Tibial artery (tissue), 4 donors: ENCODE data around the gene MYL9.
A peak's percentile ranks its signal among the peaks of the same experiment; 100 is the strongest.
"Not testable (repeated sequence)": the region's sequence is repeated elsewhere in the genome, so short reads cannot be mapped to it uniquely, and the experiment has no call there.

ENCODE experiments used
- DNase-seq, 2 donors: peaks; one replicate each; pipeline ENCODE4 v3.0.0-alpha.2; 2019
- H3K27ac ChIP-seq, 2 donors: fragments of 200-600 bp; sonication (generic) in 1 of 2; 1 replicate in 1 of 2; 2 replicates in 1 of 2; pipeline ENCODE4 v1.5.1; 2018 to 2019; ENCODE audit warnings: mild to moderate bottlenecking in 1 of 2
- H3K27me3 ChIP-seq, 2 donors: fragments of 200-600 bp; sonication (generic) in 1 of 2; one replicate each; pipeline versions ENCODE4 v1.5.1 to v1.6.0; 2016 to 2019
- H3K36me3 ChIP-seq, 3 donors: fragments of 200-600 bp; sonication (generic) in 2 of 3; one replicate each; pipeline ENCODE4 v1.5.1; 2016 to 2019; ENCODE audit warnings: mild to moderate bottlenecking in 2 of 3
- H3K4me1 ChIP-seq, 4 donors: fragments of 200-600 bp; sonication (generic) in 2 of 4; 1 replicate in 3 of 4; 2 replicates in 1 of 4; pipeline ENCODE4 v1.5.1; 2016 to 2019
- H3K4me3 ChIP-seq, 2 donors: fragments of 200-600 bp; sonication (generic) in 1 of 2; 1 replicate in 1 of 2; 2 replicates in 1 of 2; pipeline ENCODE4 v1.5.1; 2018 to 2019; ENCODE audit warnings: mild to moderate bottlenecking in 2 of 2
- H3K9me3 ChIP-seq, 3 donors: fragments of 200-600 bp; sonication (generic) in 1 of 3; one replicate each; pipeline ENCODE4 v1.5.1; 2016 to 2019
- CTCF ChIP-seq, 2 experiments: fragments of 200-600 bp in 1 of 2; fragments of 450-650 bp in 1 of 2; IDR thresholded peaks; one replicate each; pipeline ENCODE4 v1.5.1; 2017 to 2019; ENCODE audit warnings: antibody characterized with exemption in 2 of 2, mild to moderate bottlenecking in 1 of 2, moderate library complexity in 1 of 2
- intact Hi-C: fragments of 100-400 bp; cut with DNase I; formaldehyde crosslinking; loops from one replicate; pipeline ENCODE4 v1.15.0; 2023; ENCODE audit warnings: low total_unique reads

MYL9 gene

GRCh38 chr20:36521526-36521925 lies 19.8 kb upstream of the MYL9 start:
- peaks cover 34 to 71% (median 67%) of the 10 kb centered on the region in 3 donors for H3K36me3 ChIP-seq
- no peak for TF ChIP-seq CTCF (IDR thresholded peaks at IDR 0.05)
- H3K4me1 ChIP-seq = peaks cover 0 to 56% (median 20%) of the 10 kb centered on the region in 4 donors
- H3K9me3 ChIP-seq = no peaks in the 10 kb centered on the region
- H3K4me3 ChIP-seq = no peak overlapping the region
- intact Hi-C loops = no loop called here
- H3K27me3 ChIP-seq = no peaks in the 10 kb centered on the region
- no peak for DNase-seq
- H3K27ac ChIP-seq = peak overlapping the region; percentile 5 to 55

GRCh38 chr20:36522412-36522811 lies 18.9 kb upstream of the MYL9 start:
- Histone ChIP-seq H3K36me3 (peaks cover 42 to 80% (median 75%) of the 10 kb centered on the region in 3 donors), H3K4me1 (peaks cover 0 to 48% (median 16%) of the 10 kb centered on the region in 4 donors), H3K27ac (peak overlapping the region; percentile 19 to 55)
- peak in 1 of 2 donors; percentile 25 for DNase-seq
- H3K27me3 ChIP-seq, intact Hi-C loops, H3K9me3 ChIP-seq, H3K4me3 ChIP-seq: not testable (repeated sequence)

GRCh38 chr20:36523341-36523740 lies 18.0 kb upstream of the MYL9 start:
- Histone ChIP-seq H3K36me3 (peaks cover 45 to 83% (median 77%) of the 10 kb centered on the region in 3 donors), H3K4me3 (no peak overlapping the region), H3K4me1 (peaks cover 0 to 48% (median 16%) of the 10 kb centered on the region in 4 donors), H3K27ac (peak overlapping the region; percentile 19 to 55), H3K9me3 (no peaks in the 10 kb centered on the region), H3K27me3 (no peaks in the 10 kb centered on the region)
- no peak for DNase-seq
- TF ChIP-seq CTCF (IDR thresholded peaks at IDR 0.05) = no peak
- intact Hi-C loops = no loop called here

- no peak overlapping the region for H3K4me3 ChIP-seq
- H3K27ac ChIP-seq = peak overlapping the region; percentile 1 to 49
- H3K4me1 ChIP-seq = peaks cover 0 to 36% (median 13%) of the 10 kb centered on the region in 4 donors
These were observed 15.5 kb upstream of the MYL9 start for GRCh38 chr20:36525620-36526365.

GRCh38 chr20:36526521-36527011 lies 14.8 kb upstream of the MYL9 start:
- H3K36me3 ChIP-seq = peaks cover 45 to 69% (median 59%) of the 10 kb centered on the region in 3 donors
- H3K27me3 ChIP-seq = no peaks in the 10 kb centered on the region
- H3K4me3 ChIP-seq = no peak overlapping the region
- no peaks in the 10 kb centered on the region for H3K9me3 ChIP-seq
- TF ChIP-seq CTCF (IDR thresholded peaks at IDR 0.05) = no peak
- DNase-seq = peak in 1 of 2 donors; percentile 51
- intact Hi-C loops = no loop called here
- H3K27ac ChIP-seq = peak overlapping the region; percentile 1 to 49
- peaks cover 0 to 29% (median 13%) of the 10 kb centered on the region in 4 donors for H3K4me1 ChIP-seq

More at GRCh38 chr20:36525620-36526365, 15.5 kb upstream of the MYL9 start:
- H3K36me3 ChIP-seq = peaks cover 45 to 69% (median 67%) of the 10 kb centered on the region in 3 donors
- intact Hi-C loops = no loop called here
- H3K27me3 ChIP-seq = no peaks in the 10 kb centered on the region
- TF ChIP-seq CTCF (IDR thresholded peaks at IDR 0.05) = no peak
- peak in 1 of 2 donors; percentile 60 for DNase-seq
- no peaks in the 10 kb centered on the region for H3K9me3 ChIP-seq
